ENCODE measurements around the gene JOSD2. TPM values are rescaled to one million over a fixed set of nuclear protein-coding genes. Genes with fewer than 3 reads are reported as not detected.

The JOSD2 gene
- total and polyA plus RNA-seq, 9 of the 15 experiments (the other 6 are each of a cell fraction or from before 2014, with no cell fraction given): 0.06 to 14.4 (median 3.1) TPM

DNA sequence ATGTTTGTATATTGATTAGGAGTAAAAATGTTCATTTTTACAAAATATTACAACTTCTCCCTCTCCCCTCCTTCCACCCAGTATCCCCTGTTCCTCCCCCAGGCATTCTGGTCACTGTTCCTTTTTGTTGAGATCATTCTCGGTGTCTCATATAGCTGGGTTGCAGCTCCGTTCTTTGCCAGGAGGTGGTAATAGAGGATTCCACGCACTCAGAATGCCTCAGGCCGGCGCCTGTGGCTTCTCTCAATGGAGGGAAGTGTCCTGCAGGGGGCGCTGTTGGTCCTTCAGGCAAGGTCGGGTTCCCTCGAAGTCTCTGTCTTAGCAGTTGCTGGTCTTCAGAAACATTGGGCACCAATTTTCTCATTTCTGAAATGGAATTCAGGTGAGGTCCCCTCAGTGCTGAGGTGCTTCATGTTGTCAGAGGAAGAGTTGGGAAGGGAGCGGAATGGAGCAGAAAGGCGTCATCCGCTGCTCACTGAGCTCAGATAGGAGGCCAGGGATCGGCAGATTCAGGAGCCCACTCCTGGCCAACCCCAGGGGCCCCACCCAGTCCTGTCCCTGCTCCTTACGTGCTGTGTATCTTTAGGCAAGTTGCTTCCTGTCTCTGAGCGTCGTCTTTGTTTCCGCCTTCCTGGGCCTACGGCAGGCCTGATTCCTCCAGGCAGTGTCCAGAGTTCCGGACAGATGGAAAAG lies 24.0 kb downstream of the JOSD2 start (continued):
- TF ChIP-seq, protein P1, sequence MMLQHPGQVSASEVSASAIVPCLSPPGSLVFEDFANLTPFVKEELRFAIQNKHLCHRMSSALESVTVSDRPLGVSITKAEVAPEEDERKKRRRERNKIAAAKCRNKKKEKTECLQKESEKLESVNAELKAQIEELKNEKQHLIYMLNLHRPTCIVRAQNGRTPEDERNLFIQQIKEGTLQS (IDR thresholded peaks at IDR 0.05): peak; percentile 22; the same call in 1 of the 2 replicates
- TF ChIP-seq, protein P1 (CRISPR knock-in tag; conservative IDR thresholded peaks at IDR 0.05): no peak
- TF ChIP-seq TRIM28 (IDR thresholded peaks at IDR 0.05) (peak; percentile 78; the same call in 1 of the 2 replicates), CTCF (IDR thresholded peaks at IDR 0.05 in 2 of 3, conservative IDR thresholded peaks at IDR 0.05 in 1 of 3; ENCODE audit: insufficient read depth in 2 of 3, low read depth in 1 of 3, low read length in 3 of 3) (peak; percentile 70 to 98 (median 83)), ZBTB33 (CRISPR knock-in tag; IDR thresholded peaks at IDR 0.05) (peak; percentile 97), CBX3 (IDR thresholded peaks at IDR 0.05; ENCODE audit: borderline replicate concordance in 1 of 2, low read length in 2 of 2) (peak in 1 of 2 experiments; percentile 98; a peak in 2 of 3 replicates), ZNF280A (IDR thresholded peaks at IDR 0.05; ENCODE audit: low read depth, partially characterized antibody) (peak; percentile 87), GTF3C2 (IDR thresholded peaks at IDR 0.05; ENCODE audit: borderline replicate concordance, extremely low read depth, insufficient read length) (peak; percentile 6), PML (IDR thresholded peaks at IDR 0.05; ENCODE audit: low read length) (no peak), CBX5 (IDR thresholded peaks at IDR 0.05; ENCODE audit: borderline replicate concordance, low read depth) (peak; percentile 93), ZNF764 (CRISPR knock-in tag; IDR thresholded peaks at IDR 0.05; ENCODE audit: low read depth) (peak; percentile 99), RAD21 (CRISPR knock-in tag; conservative IDR thresholded peaks at IDR 0.05 in 1 of 2, IDR thresholded peaks at IDR 0.05 in 1 of 2) (peak in 1 of 2 experiments; percentile 47; a peak in 2 of 4 replicates), CBX1 (IDR thresholded peaks at IDR 0.05; ENCODE audit: low read depth) (peak; percentile 84; the same call in 1 of the 2 replicates), SMC3 (conservative IDR thresholded peaks at IDR 0.05; ENCODE audit: insufficient read depth, low read depth, low read length) (0 out of 2 replicates have a peak, but pooled peaks have one; percentile 13)
- TF ChIP-seq, protein P2, sequence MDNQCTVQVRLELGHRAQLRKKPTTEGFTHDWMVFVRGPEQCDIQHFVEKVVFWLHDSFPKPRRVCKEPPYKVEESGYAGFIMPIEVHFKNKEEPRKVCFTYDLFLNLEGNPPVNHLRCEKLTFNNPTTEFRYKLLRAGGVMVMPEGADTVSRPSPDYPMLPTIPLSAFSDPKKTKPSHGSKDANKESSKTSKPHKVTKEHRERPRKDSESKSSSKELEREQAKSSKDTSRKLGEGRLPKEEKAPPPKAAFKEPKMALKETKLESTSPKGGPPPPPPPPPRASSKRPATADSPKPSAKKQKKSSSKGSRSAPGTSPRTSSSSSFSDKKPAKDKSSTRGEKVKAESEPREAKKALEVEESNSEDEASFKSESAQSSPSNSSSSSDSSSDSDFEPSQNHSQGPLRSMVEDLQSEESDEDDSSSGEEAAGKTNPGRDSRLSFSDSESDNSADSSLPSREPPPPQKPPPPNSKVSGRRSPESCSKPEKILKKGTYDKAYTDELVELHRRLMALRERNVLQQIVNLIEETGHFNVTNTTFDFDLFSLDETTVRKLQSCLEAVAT (IDR thresholded peaks at IDR 0.05): no peak
